ENCODE results near the gene MAPKAP1. TPM values are rescaled to one million over a fixed set of nuclear protein-coding genes. Genes with fewer than 3 reads are reported as not detected.
"Not testable (repeated sequence)": the region's sequence is repeated elsewhere in the genome, so short reads cannot be mapped to it uniquely, and the experiment has no call there.

MAPKAP1 gene
- total and polyA plus RNA-seq, 2 experiments from 2014 or later, result 68.5 to 74.5 TPM

GRCh38 chr9:125696106-125696647 lies 10.8 kb downstream of the MAPKAP1 start:
- WGBS, 2 experiments (ENCODE audit: low coverage in 1 of 2, low lambda C conversion rate in 2 of 2, missing lambda C conversion rate in 2 of 2), result 78 to 81% methylated on average over 6 of the region's 6 CpGs
- peaks cover 19% of the 10 kb centered on the region for H3F3A ChIP-seq (ENCODE audit: insufficient read depth)
- H3K4me3 ChIP-seq, result no peak overlapping the region
- no peak for DNase-seq
- no peaks in the 10 kb centered on the region for H3K9me3 ChIP-seq (ENCODE audit: low read depth)
- peaks cover 26% of the 10 kb centered on the region for H3K4me1 ChIP-seq (ENCODE audit: insufficient read depth)
- no peak overlapping the region for H2AFZ ChIP-seq
- in situ Hi-C loops (cut with MboI), result no loop called here
- H3K79me2 ChIP-seq (ENCODE audit: insufficient read depth), result peaks cover 97% of the 10 kb centered on the region
- H4K20me1 ChIP-seq (ENCODE audit: insufficient read depth), result 0 out of 2 replicates have a peak, but pooled peaks cover 6% of the 10 kb centered on the region
- H3K36me3 ChIP-seq (ENCODE audit: low read depth), result 0 out of 2 replicates have a peak, but pooled peaks cover 6% of the 10 kb centered on the region
- no peaks in the 10 kb centered on the region for H3K27me3 ChIP-seq (replicated peaks; ENCODE audit: insufficient read depth)
- no peak for TF ChIP-seq EZH2phosphoT487 (IDR thresholded peaks at IDR 0.05; ENCODE audit: insufficient read depth, low read depth)
- TF ChIP-seq EZH2 (IDR thresholded peaks at IDR 0.05; ENCODE audit: insufficient read depth, poor library complexity, severe bottlenecking), result no peak
- H3K9ac ChIP-seq, result no peak overlapping the region
- H3K4me2 ChIP-seq (ENCODE audit: unreplicated experiment), result no peak overlapping the region
- no peak overlapping the region for H3K27ac ChIP-seq
- H3K9me2 ChIP-seq (ENCODE audit: insufficient read depth), result no peaks in the 10 kb centered on the region

GRCh38 chr9:125695548-125695947 lies 11.5 kb downstream of the MAPKAP1 start:
- H4K20me1 ChIP-seq (ENCODE audit: insufficient read depth); H3K27ac ChIP-seq; in situ Hi-C loops (cut with MboI); H3K36me3 ChIP-seq (ENCODE audit: low read depth); H3K4me3 ChIP-seq; H3K9ac ChIP-seq; H3K4me2 ChIP-seq (ENCODE audit: unreplicated experiment); H2AFZ ChIP-seq; DNase-seq; H3K9me3 ChIP-seq (ENCODE audit: low read depth); H3K27me3 ChIP-seq (replicated peaks; ENCODE audit: insufficient read depth); H3K9me2 ChIP-seq (ENCODE audit: insufficient read depth): not testable (repeated sequence)
- H3F3A ChIP-seq (ENCODE audit: insufficient read depth), result peaks cover 13% of the 10 kb centered on the region
- H3K79me2 ChIP-seq (ENCODE audit: insufficient read depth), result peaks cover 100% of the 10 kb centered on the region
- H3K4me1 ChIP-seq (ENCODE audit: insufficient read depth), result peaks cover 19% of the 10 kb centered on the region
- 81 to 84% methylated on average over 8 of the region's 8 CpGs for whole genome bisulfite sequencing, 2 experiments (ENCODE audit: low coverage in 1 of 2, low lambda C conversion rate in 2 of 2, missing lambda C conversion rate in 2 of 2)

DNA sequence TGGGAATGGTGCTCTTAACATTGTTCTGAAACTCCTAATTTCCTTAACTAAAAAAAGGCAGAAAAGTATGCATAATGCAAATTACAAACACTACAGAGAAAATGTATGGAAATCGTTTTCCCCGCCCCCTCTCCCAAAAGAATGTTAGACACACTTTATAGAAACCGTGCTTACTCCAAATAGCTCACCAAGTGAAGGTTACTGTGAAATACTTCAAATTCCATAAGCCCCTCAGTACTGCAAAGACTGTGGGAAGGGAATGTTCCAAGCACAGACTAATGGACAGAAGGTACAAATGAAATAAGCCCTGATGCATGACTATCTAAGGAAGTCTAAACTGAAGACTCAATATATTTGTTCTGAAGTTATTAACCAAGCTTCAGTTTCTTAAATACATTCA lies 12.5 kb downstream of the MAPKAP1 start:
- H3K9ac ChIP-seq, result no peak overlapping the region
- H3K4me2 ChIP-seq (ENCODE audit: unreplicated experiment), result no peak overlapping the region
- H3K27ac ChIP-seq, result no peak overlapping the region

DNA sequence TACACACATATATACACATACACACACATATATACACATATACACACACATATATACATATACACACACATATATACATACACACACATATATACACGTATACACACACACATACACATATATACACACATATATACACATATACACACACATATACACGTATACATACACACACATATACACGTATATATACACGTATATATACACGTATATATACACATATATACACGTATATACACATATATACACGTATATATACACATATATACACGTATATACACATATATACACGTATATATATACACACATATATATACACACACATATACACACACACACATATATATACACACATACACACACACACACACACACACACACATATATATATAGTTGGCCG lies 13.5 kb downstream of the MAPKAP1 start:
- H3K27me3 ChIP-seq (replicated peaks; ENCODE audit: insufficient read depth); H3K27ac ChIP-seq; H2AFZ ChIP-seq; DNase-seq; H3K36me3 ChIP-seq (ENCODE audit: low read depth); H3K4me3 ChIP-seq; H3K9ac ChIP-seq; H3K9me3 ChIP-seq (ENCODE audit: low read depth); H3K9me2 ChIP-seq (ENCODE audit: insufficient read depth); H4K20me1 ChIP-seq (ENCODE audit: insufficient read depth); H3K4me2 ChIP-seq (ENCODE audit: unreplicated experiment); H3F3A ChIP-seq (ENCODE audit: insufficient read depth); in situ Hi-C loops (cut with MboI): not testable (repeated sequence)
- Histone ChIP-seq H3K4me1 (ENCODE audit: insufficient read depth) (peaks cover 14% of the 10 kb centered on the region; the same call in 1 of the 2 replicates), H3K79me2 (ENCODE audit: insufficient read depth) (peaks cover 100% of the 10 kb centered on the region)
- WGBS, 2 experiments (ENCODE audit: low coverage in 1 of 2, low lambda C conversion rate in 2 of 2, missing lambda C conversion rate in 2 of 2), result 97 to 98% methylated on average over 10 of the region's 10 CpGs

More for the DNA sequence above, 12.5 kb downstream of the MAPKAP1 start:
- H3F3A ChIP-seq (ENCODE audit: insufficient read depth), result peaks cover 2% of the 10 kb centered on the region; the same call in 1 of the 2 replicates
- no peak overlapping the region for H2AFZ ChIP-seq
- peaks cover 100% of the 10 kb centered on the region for H3K79me2 ChIP-seq (ENCODE audit: insufficient read depth)
- H4K20me1 ChIP-seq (ENCODE audit: insufficient read depth), result 0 out of 2 replicates have a peak, but pooled peaks cover 6% of the 10 kb centered on the region
- 0 out of 2 replicates have a peak, but pooled peaks cover 6% of the 10 kb centered on the region for H3K36me3 ChIP-seq (ENCODE audit: low read depth)
- no peak for DNase-seq
- H3K4me3 ChIP-seq, result no peak overlapping the region
- H3K27me3 ChIP-seq (replicated peaks; ENCODE audit: insufficient read depth), result no peaks in the 10 kb centered on the region
- 80% methylated on average over 3 of the region's 3 CpGs for WGBS, 2 experiments (ENCODE audit: low coverage in 1 of 2, low lambda C conversion rate in 2 of 2, missing lambda C conversion rate in 2 of 2)
- in situ Hi-C loops (cut with MboI), result no loop called here
- TF ChIP-seq EZH2phosphoT487 (IDR thresholded peaks at IDR 0.05; ENCODE audit: insufficient read depth, low read depth), result no peak
- TF ChIP-seq EZH2 (IDR thresholded peaks at IDR 0.05; ENCODE audit: insufficient read depth, poor library complexity, severe bottlenecking), result no peak
- H3K9me3 ChIP-seq (ENCODE audit: low read depth), result no peaks in the 10 kb centered on the region
- H3K9me2 ChIP-seq (ENCODE audit: insufficient read depth), result no peaks in the 10 kb centered on the region
- peaks cover 14% of the 10 kb centered on the region; the same call in 1 of the 2 replicates for H3K4me1 ChIP-seq (ENCODE audit: insufficient read depth)

DNA sequence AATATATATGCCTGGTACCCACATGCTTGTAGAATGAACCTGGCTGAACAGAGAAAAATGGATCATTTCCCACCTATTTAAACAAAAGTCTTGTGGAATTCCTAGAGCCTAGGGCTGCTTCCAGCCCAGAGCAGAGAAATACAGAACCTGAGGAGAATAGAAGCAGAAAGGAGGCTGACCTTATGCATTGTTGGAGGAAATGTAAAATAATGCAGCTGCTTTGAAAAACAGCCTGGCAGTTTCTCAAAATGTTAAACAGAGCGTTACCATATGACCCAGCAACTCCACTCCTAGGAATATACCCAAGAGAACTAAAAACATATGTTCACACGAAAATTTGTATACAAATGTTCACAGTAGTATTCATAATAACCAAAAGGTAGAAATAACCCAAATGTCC lies 15.1 kb downstream of the MAPKAP1 start:
- no peak for DNase-seq
- Histone ChIP-seq H3K9me3 (ENCODE audit: low read depth) (no peaks in the 10 kb centered on the region), H3K4me2 (ENCODE audit: unreplicated experiment) (no peak overlapping the region), H3K9me2 (ENCODE audit: insufficient read depth) (no peaks in the 10 kb centered on the region), H3K27ac (no peak overlapping the region), H2AFZ (no peak overlapping the region), H3K9ac (no peak overlapping the region), H3K4me1 (ENCODE audit: insufficient read depth) (0 out of 2 replicates have a peak, but pooled peaks cover 9% of the 10 kb centered on the region), H3F3A (ENCODE audit: insufficient read depth) (no peaks in the 10 kb centered on the region), H4K20me1 (ENCODE audit: insufficient read depth) (0 out of 2 replicates have a peak, but pooled peaks cover 5% of the 10 kb centered on the region), H3K36me3 (ENCODE audit: low read depth) (0 out of 2 replicates have a peak, but pooled peaks cover 6% of the 10 kb centered on the region), H3K27me3 (replicated peaks; ENCODE audit: insufficient read depth) (no peaks in the 10 kb centered on the region), H3K4me3 (no peak overlapping the region), H3K79me2 (ENCODE audit: insufficient read depth) (peaks cover 100% of the 10 kb centered on the region)
- WGBS, 2 experiments (ENCODE audit: low coverage in 1 of 2, low lambda C conversion rate in 2 of 2, missing lambda C conversion rate in 2 of 2), result 53 to 55% methylated on average over 2 of the region's 2 CpGs
- TF ChIP-seq EZH2 (IDR thresholded peaks at IDR 0.05; ENCODE audit: insufficient read depth, poor library complexity, severe bottlenecking) (no peak), EZH2phosphoT487 (IDR thresholded peaks at IDR 0.05; ENCODE audit: insufficient read depth, low read depth) (no peak)
- in situ Hi-C loops (cut with MboI), result no loop called here

All from GM23248 (cell line).